ENCODE measurements around the gene GASK1A. TPM values are rescaled to one million over a fixed set of nuclear protein-coding genes. Genes with fewer than 3 reads are reported as not detected.

The GASK1A gene
- total RNA-seq, 1 donor from 2014 or later = not detected

- CTCF ChIA-PET = no interaction called here
- no peaks in the 10 kb centered on the region for H3K9me3 Mint-ChIP-seq
- no peaks in the 10 kb centered on the region for H3K4me1 Mint-ChIP-seq
- ATAC-seq (ENCODE audit: low read depth) = no peak
- intact Hi-C loops (cut with micrococcal nuclease) = no loop called here
- H3K4me3 Mint-ChIP-seq = no peak overlapping the region
- no peak overlapping the region for H3K27ac Mint-ChIP-seq
- POLR2A ChIA-PET = no interaction called here
- TF ChIP-seq CTCF (IDR thresholded peaks at IDR 0.05) = no peak
- H3K36me3 Mint-ChIP-seq (ENCODE audit: low read depth) = peaks cover 27% of the 10 kb centered on the region
- H3K27me3 Mint-ChIP-seq = no peaks in the 10 kb centered on the region
- DNase-seq = no peak
These were observed 100.6 kb downstream of the GASK1A start for GRCh38 chr3:43079536-43080332.

- no peaks in the 10 kb centered on the region for H3K4me1 Mint-ChIP-seq
- ATAC-seq (ENCODE audit: low read depth) = no peak
- H3K27me3 Mint-ChIP-seq = no peaks in the 10 kb centered on the region
- H3K4me3 Mint-ChIP-seq = no peak overlapping the region
- CTCF ChIA-PET = no interaction called here
- TF ChIP-seq CTCF (IDR thresholded peaks at IDR 0.05) = no peak
- H3K27ac Mint-ChIP-seq = no peak overlapping the region
- H3K36me3 Mint-ChIP-seq (ENCODE audit: low read depth) = peaks cover 27% of the 10 kb centered on the region
- DNase-seq = no peak
- no peaks in the 10 kb centered on the region for H3K9me3 Mint-ChIP-seq
- POLR2A ChIA-PET = no interaction called here
- intact Hi-C loops (cut with micrococcal nuclease) = no loop called here
These were observed 101.8 kb downstream of the GASK1A start for GRCh38 chr3:43080726-43081568.

DNA sequence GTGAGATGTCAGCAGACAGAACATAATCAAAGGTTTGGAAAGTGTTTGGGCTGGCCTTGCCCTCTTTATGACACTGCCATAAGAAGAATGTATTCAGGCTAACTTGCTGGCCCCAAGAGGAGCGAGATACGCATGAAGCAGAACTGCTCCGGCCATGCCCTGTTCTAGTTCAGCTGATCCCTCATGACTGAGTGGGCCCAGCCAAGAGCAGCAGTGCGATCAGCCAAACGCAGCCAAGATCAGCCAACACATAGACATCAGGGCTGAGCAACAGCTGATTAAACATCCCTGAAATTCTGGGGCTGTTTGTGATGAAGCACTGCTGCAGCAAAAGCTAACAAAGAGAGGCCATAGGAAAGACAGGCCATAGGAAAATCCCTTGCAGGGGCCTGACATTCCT is 102.7 kb downstream of the GASK1A start:
- H3K9me3 Mint-ChIP-seq = no peaks in the 10 kb centered on the region
- H3K4me1 Mint-ChIP-seq = no peaks in the 10 kb centered on the region
- intact Hi-C loops (cut with micrococcal nuclease) = no loop called here
- ATAC-seq (ENCODE audit: low read depth) (no peak), DNase-seq (no peak)
- H3K27ac Mint-ChIP-seq = no peak overlapping the region
- CTCF ChIA-PET = no interaction called here
- H3K36me3 Mint-ChIP-seq (ENCODE audit: low read depth) = peaks cover 27% of the 10 kb centered on the region
- H3K4me3 Mint-ChIP-seq = no peak overlapping the region
- no peak for TF ChIP-seq CTCF (IDR thresholded peaks at IDR 0.05)
- POLR2A ChIA-PET = no interaction called here
- H3K27me3 Mint-ChIP-seq = no peaks in the 10 kb centered on the region

- CTCF ChIA-PET = no interaction called here
- intact Hi-C loops (cut with micrococcal nuclease) = no loop called here
- Mint-ChIP-seq H3K9me3 (no peaks in the 10 kb centered on the region), H3K36me3 (ENCODE audit: low read depth) (peaks cover 27% of the 10 kb centered on the region), H3K27me3 (no peaks in the 10 kb centered on the region), H3K27ac (no peak overlapping the region), H3K4me3 (no peak overlapping the region), H3K4me1 (no peaks in the 10 kb centered on the region)
- DNase-seq (no peak), ATAC-seq (ENCODE audit: low read depth) (no peak)
- no peak for TF ChIP-seq CTCF (IDR thresholded peaks at IDR 0.05)
- POLR2A ChIA-PET = no interaction called here
These were observed 103.3 kb downstream of the GASK1A start for GRCh38 chr3:43082457-43082856.

- H3K36me3 Mint-ChIP-seq (ENCODE audit: low read depth) = peaks cover 6% of the 10 kb centered on the region
- no peaks in the 10 kb centered on the region for H3K27me3 Mint-ChIP-seq
- no peak for DNase-seq
- H3K4me1 Mint-ChIP-seq = no peaks in the 10 kb centered on the region
- no peak overlapping the region for H3K27ac Mint-ChIP-seq
- ChIA-PET CTCF (no interaction called here), POLR2A (no interaction called here)
- intact Hi-C loops (cut with micrococcal nuclease) = no loop called here
- no peak for ATAC-seq (ENCODE audit: low read depth)
- no peak for TF ChIP-seq CTCF (IDR thresholded peaks at IDR 0.05)
- no peak overlapping the region for H3K4me3 Mint-ChIP-seq
- H3K9me3 Mint-ChIP-seq = no peaks in the 10 kb centered on the region
These were observed 107.5 kb downstream of the GASK1A start for GRCh38 chr3:43086460-43087165.
